GM04503 (cell line): ENCODE results near the gene RGS18.
"Not testable (repeated sequence)": the region's sequence is repeated elsewhere in the genome, so short reads cannot be mapped to it uniquely, and the experiment has no call there.

Source experiments
- DNase-seq: peaks from one replicate; pipeline ENCODE4 v3.0.0-alpha.2; 2012; ENCODE audit warnings: low read depth

Gene RGS18

GRCh38 chr1:192158181-192158580, at the start of gene RGS18:
TSS of gene RGS18 (plus strand) at chr1:192158462. CDS start at chr1:192158638, 176 bp downstream.
- DNase-seq = no peak

GRCh38 chr1:192109576-192109975, 48.7 kb upstream of the RGS18 start:
- no peak for DNase-seq

- no peak for DNase-seq
Measured at GRCh38 chr1:192115000-192115399, 43.3 kb upstream of the RGS18 start.

- no peak for DNase-seq
Measured at GRCh38 chr1:192118881-192119405, 39.3 kb upstream of the RGS18 start.

- no peak for DNase-seq
Measured at GRCh38 chr1:192119701-192120100, 38.6 kb upstream of the RGS18 start.

GRCh38 chr1:192122668-192123067, 35.6 kb upstream of the RGS18 start:
- no peak for DNase-seq

GRCh38 chr1:192123212-192123611, 35.0 kb upstream of the RGS18 start:
- no peak for DNase-seq

GRCh38 chr1:192126030-192126619, 32.1 kb upstream of the RGS18 start:
- no peak for DNase-seq

- no peak for DNase-seq
Measured at GRCh38 chr1:192130175-192130574, 28.1 kb upstream of the RGS18 start.

- not testable (repeated sequence) for DNase-seq
Measured at GRCh38 chr1:192130865-192131264, 27.4 kb upstream of the RGS18 start.

GRCh38 chr1:192131914-192132313, 26.3 kb upstream of the RGS18 start:
- no peak for DNase-seq

- DNase-seq = no peak
Measured at GRCh38 chr1:192133350-192133926, 24.8 kb upstream of the RGS18 start.

GRCh38 chr1:192140382-192140781, 17.9 kb upstream of the RGS18 start:
- DNase-seq = no peak

- DNase-seq = no peak
Measured at GRCh38 chr1:192147221-192147620, 11.0 kb upstream of the RGS18 start.

- DNase-seq = no peak
Measured at GRCh38 chr1:192147696-192148095, 10.6 kb upstream of the RGS18 start.

GRCh38 chr1:192151176-192151575, 7.1 kb upstream of the RGS18 start:
- no peak for DNase-seq

- DNase-seq = no peak
Measured at GRCh38 chr1:192153276-192153675, 5.0 kb upstream of the RGS18 start.

GRCh38 chr1:192157067-192157466, 1.2 kb upstream of the RGS18 start:
- DNase-seq = no peak

GRCh38 chr1:192159014-192159413, 752 bp downstream of the RGS18 start:
- DNase-seq = no peak

GRCh38 chr1:192159781-192160180, 1.5 kb downstream of the RGS18 start:
- no peak for DNase-seq

GRCh38 chr1:192160196-192160595, 1.9 kb downstream of the RGS18 start:
- no peak for DNase-seq

- DNase-seq = no peak
Measured at GRCh38 chr1:192161976-192162375, 3.7 kb downstream of the RGS18 start.

GRCh38 chr1:192162376-192162775, 4.1 kb downstream of the RGS18 start:
- DNase-seq = no peak

GRCh38 chr1:192165002-192165401, 6.7 kb downstream of the RGS18 start:
- not testable (repeated sequence) for DNase-seq
